SH-SY5Y (cell line): Measurements from ENCODE around the gene SP140L.

ENCODE experiments used
- GATA2 ChIP-seq: IDR thresholded peaks from 2 replicates; pipeline ENCODE4 v1.6.1; 2011; ENCODE audit warnings: mild to moderate bottlenecking, low read depth, low read length
- GATA3 ChIP-seq: IDR thresholded peaks from 2 replicates; pipeline ENCODE4 v1.6.1; 2011; ENCODE audit warnings: low read depth, mild to moderate bottlenecking, low read length, moderate library complexity

GRCh38 chr2:230418341-230419016 is 91.5 kb downstream of the SP140L start:
- TF ChIP-seq GATA2 (no peak), GATA3 (no peak)
